Endothelial cell of umbilical vein (primary cell): Measurements from ENCODE around the gene APBB2. TPM values are rescaled to one million over a fixed set of nuclear protein-coding genes. Genes with fewer than 3 reads are reported as not detected.

Experiments used
- BruUV-seq: library from RNA; stranded (reverse); fragments of 400-500 nt; replicated peaks from 2 replicates; lab custom pipeline; 2021; lab: Mats Ljungman, UMichigan
- CTCF ChIA-PET: fragments of 300-600, 350-600 bp; sonication (Branson Sonifier 250); formaldehyde crosslinking; loops from one replicate; lab custom pipeline; 2021; ENCODE audit warnings: antibody characterized with exemption, inconsistent platforms; lab: Charles Lee
- POLR2A ChIA-PET: fragments of 300-600, 350-600 bp; sonication (Branson Sonifier 250); formaldehyde crosslinking; loops from one replicate; lab custom pipeline; 2021; ENCODE audit warnings: antibody characterized with exemption, inconsistent platforms; lab: Charles Lee
- DNase-seq: peaks from one replicate; pipeline ENCODE4 v3.0.0-alpha.2; 2011; ENCODE audit warnings: low read depth, low spot score
- FAIRE-seq: peaks from 2 replicates; lab custom pipeline; 2011; peaks lifted over from hg19 to GRCh38; lab: Jason Lieb, UNC
- H2AFZ ChIP-seq: 2 replicates; pipeline ENCODE4 v1.6.0; 2012; ENCODE audit warnings: low read depth, low read length, control low read depth, inconsistent platforms
- H3K27ac ChIP-seq: 2 replicates; pipeline ENCODE4 v1.5.1; 2011; ENCODE audit warnings: low read depth, mild to moderate bottlenecking, control low read depth, low read length, moderate library complexity; ENCODE audit not compliant: insufficient read depth
- H3K27me3 ChIP-seq, 2 experiments: 2 replicates each; pipeline versions ENCODE4 v1.6.0 to v1.6.1; 2011; ENCODE audit warnings: low read length in 2 of 2, mixed read lengths in 1 of 2; ENCODE audit not compliant: control insufficient read depth in 2 of 2, insufficient read depth in 2 of 2
- H3K36me3 ChIP-seq, 2 experiments: 2 replicates in 1 of 2; 3 replicates in 1 of 2; pipeline ENCODE4 v1.5.1; 2011; ENCODE audit warnings: low read length in 2 of 2, mild to moderate bottlenecking in 1 of 2, moderate library complexity in 1 of 2; ENCODE audit not compliant: control insufficient read depth in 2 of 2, insufficient read depth in 2 of 2; ENCODE audit errors: extremely low read depth in 1 of 2
- H3K4me1 ChIP-seq: 3 replicates; pipeline ENCODE4 v1.5.1; 2011; ENCODE audit warnings: mild to moderate bottlenecking, low read length; ENCODE audit not compliant: control insufficient read depth, insufficient read depth; ENCODE audit errors: extremely low read depth
- H3K4me2 ChIP-seq: 2 replicates; pipeline ENCODE4 v1.6.1; 2011; ENCODE audit warnings: low read length, control low read depth, mixed read lengths; ENCODE audit not compliant: insufficient read depth
- H3K4me3 ChIP-seq, 3 experiments: fragments of 200-600 bp in 1 of 3; sonication (generic), shearing (Covaris generic) in 1 of 3; replicated peaks in 1 of 3; 2 replicates each; pipeline ENCODE4 v1.5.1; 2011 to 2016; ENCODE audit warnings: control low read depth in 3 of 3, low read length in 3 of 3, mild to moderate bottlenecking in 2 of 3, inconsistent platforms in 1 of 3, low read depth in 1 of 3, moderate library complexity in 1 of 3; ENCODE audit not compliant: insufficient read depth in 1 of 3
- H3K79me2 ChIP-seq: 2 replicates; pipeline ENCODE4 v1.6.0; 2012; ENCODE audit warnings: low read length, inconsistent platforms; ENCODE audit not compliant: control insufficient read depth, insufficient read depth
- H3K9ac ChIP-seq: replicated peaks from 2 replicates; pipeline ENCODE3; 2011; ENCODE audit warnings: low read length, control low read depth; ENCODE audit not compliant: insufficient read depth; ENCODE audit errors: extremely low read depth
- H3K9me1 ChIP-seq: replicated peaks from 3 replicates; pipeline ENCODE4 v1.6.0; 2011; ENCODE audit warnings: mild to moderate bottlenecking, low read length; ENCODE audit not compliant: control insufficient read depth, insufficient read depth; ENCODE audit errors: extremely low read depth
- H3K9me3 ChIP-seq: replicated peaks from 2 replicates; pipeline ENCODE4 v1.5.1; 2012; ENCODE audit warnings: low read length, inconsistent platforms; ENCODE audit not compliant: control insufficient read depth, insufficient read depth
- H4K20me1 ChIP-seq: replicated peaks from 2 replicates; pipeline ENCODE3; 2011; ENCODE audit warnings: mild to moderate bottlenecking, low read length; ENCODE audit not compliant: control insufficient read depth, insufficient read depth; ENCODE audit errors: extremely low read depth
- EZH2 ChIP-seq: IDR thresholded peaks from 2 replicates; pipeline ENCODE4 v1.6.1; 2012; ENCODE audit warnings: borderline replicate concordance, low read depth, mild to moderate bottlenecking, moderate library complexity, low read length, inconsistent platforms; ENCODE audit not compliant: severe bottlenecking
- FOS ChIP-seq: IDR thresholded peaks from 2 replicates; pipeline ENCODE4 v1.6.1; 2011; ENCODE audit warnings: mild to moderate bottlenecking, low read length, moderate library complexity, borderline replicate concordance; ENCODE audit not compliant: insufficient read depth
- GATA2 ChIP-seq: IDR thresholded peaks from 2 replicates; pipeline ENCODE4 v1.7.0; 2011; ENCODE audit warnings: low read depth, mild to moderate bottlenecking, moderate library complexity, mixed read lengths, low read length; ENCODE audit not compliant: insufficient read length, insufficient read depth
- JUN ChIP-seq: IDR thresholded peaks from 2 replicates; pipeline ENCODE4 v1.6.1; 2011; ENCODE audit warnings: borderline replicate concordance, low read depth; ENCODE audit not compliant: insufficient read length, insufficient read depth
- MAX ChIP-seq: IDR thresholded peaks from 2 replicates; pipeline ENCODE4 v1.6.1; 2011; ENCODE audit not compliant: insufficient read depth, insufficient read length
- MYC ChIP-seq: IDR thresholded peaks from one replicate; pipeline ENCODE4 v1.6.1; 2011; ENCODE audit warnings: mild to moderate bottlenecking, low read depth, low read length
- POLR2A ChIP-seq: IDR thresholded peaks from 2 replicates; pipeline ENCODE4 v1.6.1; 2012; ENCODE audit warnings: low read depth, mild to moderate bottlenecking, control low read depth, low read length
- POLR2AphosphoS5 ChIP-seq: IDR thresholded peaks from 2 replicates; pipeline ENCODE4 v1.6.1; 2012; ENCODE audit warnings: low read depth, mild to moderate bottlenecking, control low read depth, low read length, moderate library complexity; ENCODE audit not compliant: insufficient read depth
- dilution Hi-C: fragments of 300-500 bp; cut with MboI; formaldehyde crosslinking; loops from one replicate; pipeline ENCODE4 v1.15.0; 2019; ENCODE audit warnings: low sequenced_read_pairs; ENCODE audit not compliant: extremely low pct_ligation_motif_present
- intact Hi-C: fragments of 100-400 bp; cut with micrococcal nuclease; formaldehyde crosslinking; loops from one replicate; pipeline ENCODE4 v1.10.0; 2022
- polyA plus RNA-seq, 4 experiments: library from polyadenylated mRNA; depleted of rRNA in 3 of 4; stranded (reverse) in 3 of 4; unstranded in 1 of 4; fragments of >200 nt; gene quantifications; 2 replicates each; pipeline versions ENCODE4 v1.2.1 to v1.2.3, GENCODE V29; 2011 to 2012; ENCODE audit warnings: missing spikeins in 1 of 4
- total RNA-seq: library from RNA; stranded (reverse); gene quantifications from 2 replicates; pipeline ENCODE4 v1.2.3, GENCODE V29; 2021
- TF ChIP-seq, protein P1 (sequence below), 2 donors: IDR thresholded peaks; 1 replicate in 1 of 2; 2 replicates in 1 of 2; pipeline ENCODE4 v1.5.1; 2011; ENCODE audit warnings: low read length in 2 of 2, mild to moderate bottlenecking in 2 of 2, moderate library complexity in 2 of 2, control low read depth in 1 of 2, inconsistent platforms in 1 of 2, low read depth in 1 of 2; ENCODE audit not compliant: insufficient read depth in 1 of 2; ENCODE audit errors: extremely low read depth in 1 of 2

APBB2 gene
- total and polyA plus RNA-seq, 2 donors (not counting 3 experiments of a cell fraction or from before 2014, with no cell fraction given) = 79.8 to 124 TPM

DNA sequence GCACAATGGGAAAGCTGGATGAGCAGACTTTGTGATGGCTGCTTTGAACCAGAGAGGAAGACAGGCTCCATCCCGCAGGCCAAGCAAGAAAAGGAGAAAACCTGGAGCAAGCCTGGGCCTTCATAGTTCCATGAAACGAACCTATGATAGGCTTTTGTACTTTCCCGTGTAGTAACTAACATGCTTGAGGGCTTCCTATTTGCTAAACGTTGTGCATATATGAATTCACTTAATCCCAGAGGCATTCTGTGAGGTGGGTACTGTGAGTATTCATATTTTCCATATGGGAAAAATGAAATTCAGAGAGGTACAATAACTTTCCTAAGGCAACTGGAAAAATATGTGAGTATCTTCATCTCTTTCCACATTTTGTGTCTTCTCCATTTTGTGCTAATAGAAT lies 13.6 kb upstream of the APBB2 start:
- Histone ChIP-seq H3K9me3 (no peaks in the 10 kb centered on the region), H3K9ac (no peak overlapping the region), H3K4me2 (no peak overlapping the region), H3K36me3 (no peaks in the 10 kb centered on the region), H3K79me2 (no peaks in the 10 kb centered on the region), H3K4me3 (no peak overlapping the region), H4K20me1 (no peaks in the 10 kb centered on the region), H3K9me1 (no peaks in the 10 kb centered on the region), H3K27me3 (peaks cover 0 to 3% of the 10 kb centered on the region in 2 experiments), H2AFZ (no peak overlapping the region), H3K27ac (no peak overlapping the region), H3K4me1 (no peaks in the 10 kb centered on the region)
- CTCF ChIA-PET = interaction anchor here (0.7 to 1.3 kb wide), 2 partner anchors 11 to 303 kb away, joined by 3 read pairs; no protein-coding TSS in a partner anchor
- no TSS peak for BruUV-seq
- FAIRE-seq = no peak
- intact Hi-C loops = no loop called here
- dilution Hi-C loops = no loop called here
- TF ChIP-seq, protein P1, sequence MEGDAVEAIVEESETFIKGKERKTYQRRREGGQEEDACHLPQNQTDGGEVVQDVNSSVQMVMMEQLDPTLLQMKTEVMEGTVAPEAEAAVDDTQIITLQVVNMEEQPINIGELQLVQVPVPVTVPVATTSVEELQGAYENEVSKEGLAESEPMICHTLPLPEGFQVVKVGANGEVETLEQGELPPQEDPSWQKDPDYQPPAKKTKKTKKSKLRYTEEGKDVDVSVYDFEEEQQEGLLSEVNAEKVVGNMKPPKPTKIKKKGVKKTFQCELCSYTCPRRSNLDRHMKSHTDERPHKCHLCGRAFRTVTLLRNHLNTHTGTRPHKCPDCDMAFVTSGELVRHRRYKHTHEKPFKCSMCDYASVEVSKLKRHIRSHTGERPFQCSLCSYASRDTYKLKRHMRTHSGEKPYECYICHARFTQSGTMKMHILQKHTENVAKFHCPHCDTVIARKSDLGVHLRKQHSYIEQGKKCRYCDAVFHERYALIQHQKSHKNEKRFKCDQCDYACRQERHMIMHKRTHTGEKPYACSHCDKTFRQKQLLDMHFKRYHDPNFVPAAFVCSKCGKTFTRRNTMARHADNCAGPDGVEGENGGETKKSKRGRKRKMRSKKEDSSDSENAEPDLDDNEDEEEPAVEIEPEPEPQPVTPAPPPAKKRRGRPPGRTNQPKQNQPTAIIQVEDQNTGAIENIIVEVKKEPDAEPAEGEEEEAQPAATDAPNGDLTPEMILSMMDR (IDR thresholded peaks at IDR 0.05; ENCODE audit: extremely low read depth in 1 of 2, insufficient read depth in 1 of 2, low read depth in 1 of 2, low read length in 2 of 2) = no peak
- TF ChIP-seq POLR2A = no peak
- TF ChIP-seq GATA2 = no peak
- no peak for TF ChIP-seq JUN
- no peak for TF ChIP-seq MYC
- no peak for TF ChIP-seq EZH2
- no peak for TF ChIP-seq MAX
- TF ChIP-seq POLR2AphosphoS5 = no peak
- TF ChIP-seq FOS = no peak
- POLR2A ChIA-PET = no interaction called here
- DNase-seq = no peak
